ENCODE results near the gene SPATA6L.

The SPATA6L gene

DNA sequence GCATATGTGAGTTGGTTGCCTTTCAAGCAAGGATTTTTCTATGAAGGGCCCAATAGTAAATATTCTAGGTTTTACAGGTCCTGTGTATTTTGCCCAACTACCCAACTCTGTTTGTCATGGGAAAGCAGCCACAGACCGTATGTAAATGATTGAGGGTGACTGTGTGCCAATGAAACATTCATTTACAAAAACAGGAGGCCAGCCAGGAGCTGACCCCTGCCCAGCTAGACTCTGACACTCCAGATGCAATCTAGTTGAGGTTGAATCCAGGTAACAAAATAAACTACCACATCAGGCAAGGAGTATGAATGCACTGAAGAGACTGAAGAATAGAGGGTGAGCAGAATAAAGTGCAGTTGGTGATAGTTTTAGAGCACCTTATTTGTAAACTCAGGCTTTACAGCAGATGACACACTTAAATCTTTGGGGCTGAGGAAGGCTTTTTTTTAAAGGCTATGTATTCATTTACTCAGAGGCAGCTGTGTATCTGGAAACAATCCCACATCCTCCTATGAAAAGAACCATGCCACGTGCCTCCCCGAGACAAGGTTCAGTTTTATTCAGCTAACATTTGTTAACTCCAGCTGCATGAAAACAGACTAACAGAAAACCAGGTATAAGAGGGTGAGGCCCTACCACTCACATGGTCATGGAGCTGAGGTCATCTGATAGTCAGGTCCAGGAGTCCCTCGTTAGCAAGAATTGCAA, 115.3 kb downstream of the SPATA6L start:
- TF ChIP-seq ZFX (IDR thresholded peaks at IDR 0.05): no peak
- TF ChIP-seq, protein P1, sequence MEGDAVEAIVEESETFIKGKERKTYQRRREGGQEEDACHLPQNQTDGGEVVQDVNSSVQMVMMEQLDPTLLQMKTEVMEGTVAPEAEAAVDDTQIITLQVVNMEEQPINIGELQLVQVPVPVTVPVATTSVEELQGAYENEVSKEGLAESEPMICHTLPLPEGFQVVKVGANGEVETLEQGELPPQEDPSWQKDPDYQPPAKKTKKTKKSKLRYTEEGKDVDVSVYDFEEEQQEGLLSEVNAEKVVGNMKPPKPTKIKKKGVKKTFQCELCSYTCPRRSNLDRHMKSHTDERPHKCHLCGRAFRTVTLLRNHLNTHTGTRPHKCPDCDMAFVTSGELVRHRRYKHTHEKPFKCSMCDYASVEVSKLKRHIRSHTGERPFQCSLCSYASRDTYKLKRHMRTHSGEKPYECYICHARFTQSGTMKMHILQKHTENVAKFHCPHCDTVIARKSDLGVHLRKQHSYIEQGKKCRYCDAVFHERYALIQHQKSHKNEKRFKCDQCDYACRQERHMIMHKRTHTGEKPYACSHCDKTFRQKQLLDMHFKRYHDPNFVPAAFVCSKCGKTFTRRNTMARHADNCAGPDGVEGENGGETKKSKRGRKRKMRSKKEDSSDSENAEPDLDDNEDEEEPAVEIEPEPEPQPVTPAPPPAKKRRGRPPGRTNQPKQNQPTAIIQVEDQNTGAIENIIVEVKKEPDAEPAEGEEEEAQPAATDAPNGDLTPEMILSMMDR (conservative IDR thresholded peaks at IDR 0.05): no peak
- no peak overlapping the region for H3K27ac ChIP-seq

DNA sequence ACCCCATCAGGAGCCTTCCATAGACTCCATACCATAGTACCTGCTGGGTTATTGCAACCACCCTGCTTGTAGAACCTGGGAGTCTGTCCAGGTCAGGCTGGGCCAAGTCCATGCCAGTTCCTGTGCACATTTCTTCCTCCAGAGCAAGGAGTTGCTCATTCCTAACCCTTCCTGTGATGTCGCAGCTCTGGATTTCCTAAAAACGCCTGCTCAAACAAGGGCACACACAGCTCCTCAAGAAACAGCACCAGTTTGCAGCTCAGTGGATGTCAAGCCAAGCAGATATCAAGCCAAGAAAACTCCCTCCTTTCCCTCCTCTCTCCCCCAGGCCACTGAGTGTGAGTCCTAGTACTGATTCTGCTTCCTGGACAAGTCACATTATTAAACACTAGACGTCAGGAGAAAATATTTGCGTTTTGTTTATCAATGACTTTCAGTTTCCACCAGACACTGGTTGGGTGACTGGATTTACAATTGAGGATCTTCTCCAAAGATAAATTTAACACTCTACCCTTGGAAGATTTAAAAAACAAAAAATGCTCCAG, 116.5 kb downstream of the SPATA6L start:
- TF ChIP-seq, protein P1 (conservative IDR thresholded peaks at IDR 0.05): no peak
- no peak for TF ChIP-seq ZFX (IDR thresholded peaks at IDR 0.05)
- no peak overlapping the region for H3K27ac ChIP-seq

GRCh38 chr9:4548811-4549725, 117.2 kb downstream of the SPATA6L start:
- TF ChIP-seq ZFX (IDR thresholded peaks at IDR 0.05): no peak
- TF ChIP-seq, protein P1 (conservative IDR thresholded peaks at IDR 0.05): peak; percentile 53

More at GRCh38 chr9:4548811-4549725, 117.2 kb downstream of the SPATA6L start:
- H3K27ac ChIP-seq: no peak overlapping the region

Measured in C4-2B (cell line).